K562 (cell line): ENCODE results near the gene PLD1. TPM values are rescaled to one million over a fixed set of nuclear protein-coding genes. Genes with fewer than 3 reads are reported as not detected.
A peak's percentile ranks its signal among the peaks of the same experiment; 100 is the strongest.

Experiments
- CTCF ChIP-seq, 3 experiments: IDR thresholded peaks in 2 of 3; conservative IDR thresholded peaks in 1 of 3; 2 replicates each; pipeline ENCODE4 v1.5.1; 2011 to 2012; ENCODE audit warnings: low read length in 3 of 3, mild to moderate bottlenecking in 3 of 3, control low read depth in 2 of 3, improper control_type of control experiment in 1 of 3, inconsistent platforms in 1 of 3, low read depth in 1 of 3, mixed read lengths in 1 of 3, moderate library complexity in 1 of 3; ENCODE audit not compliant: insufficient read depth in 2 of 3
- MYBL2 ChIP-seq, 2 experiments: fragments of 450-650 bp in 1 of 2; sonication (generic) in 1 of 2; formaldehyde crosslinking in 1 of 2; IDR thresholded peaks; 2 replicates each; pipeline versions ENCODE4 v1.6.1 to v1.8.1; 2017 to 2022; ENCODE audit warnings: borderline replicate concordance in 1 of 2, inconsistent platforms in 1 of 2, low read depth in 1 of 2, mild to moderate bottlenecking in 1 of 2, missing genetic modification reagents in 1 of 2, moderate library complexity in 1 of 2
- NKRF ChIP-seq: fragments of 450-650 bp; IDR thresholded peaks from 2 replicates; pipeline ENCODE4 v1.6.1; 2016; ENCODE audit warnings: borderline replicate concordance
- POLR2AphosphoS5 ChIP-seq: IDR thresholded peaks from 2 replicates; pipeline ENCODE4 v1.6.1; 2011; ENCODE audit warnings: mild to moderate bottlenecking, low read depth, low read length, moderate library complexity; ENCODE audit not compliant: control insufficient read depth, insufficient read depth
- POLR3G ChIP-seq: IDR thresholded peaks from 2 replicates; pipeline ENCODE4 v1.6.1; 2011; ENCODE audit not compliant: insufficient read length, insufficient replicate concordance; ENCODE audit errors: extremely low read depth
- PREB ChIP-seq: sonication (generic); formaldehyde crosslinking; IDR thresholded peaks from 2 replicates; pipeline ENCODE4 v1.8.1; 2023; ENCODE audit warnings: mild to moderate bottlenecking, missing genetic modification reagents
- ZFP1 ChIP-seq: fragments of 450-650 bp; formaldehyde crosslinking; IDR thresholded peaks from 2 replicates; pipeline ENCODE4 v1.4.0; 2020; ENCODE audit warnings: mild to moderate bottlenecking, mixed read lengths
- ZFP30 ChIP-seq: fragments of 250-450 bp; sonication (Bioruptor Pico); IDR thresholded peaks from 2 replicates; pipeline ENCODE4 v1.8.0; 2022; ENCODE audit warnings: moderate library complexity, mild to moderate bottlenecking, inconsistent platforms, borderline replicate concordance
- ZNF175 ChIP-seq: fragments of 200-800 bp; sonication (Bioruptor generic); IDR thresholded peaks from 2 replicates; pipeline ENCODE4 v1.6.1; 2016; ENCODE audit warnings: low read depth, mild to moderate bottlenecking, missing genetic modification characterization, missing compliant biosample characterization
- ZNF3 ChIP-seq: fragments of 250-450 bp; sonication (Bioruptor Pico); IDR thresholded peaks from 2 replicates; pipeline ENCODE4 v1.5.0; 2021; ENCODE audit warnings: mild to moderate bottlenecking, moderate library complexity
- ZNF512 ChIP-seq: IDR thresholded peaks from 2 replicates; pipeline ENCODE4 v1.6.1; 2016; ENCODE audit warnings: missing genetic modification characterization, missing compliant biosample characterization
- polyA plus RNA-seq, 8 experiments: library from polyadenylated mRNA; depleted of rRNA in 4 of 8; stranded (reverse) in 5 of 8; unstranded in 3 of 8; fragments of >200 nt; fragmentation: Nextera tagmentation in 2 of 8; fragmentation: Illumina TruSeq in 1 of 8; extraction: Ambion mirVana in 2 of 8; extraction: Trizol in 1 of 8; gene quantifications; 2 replicates each; pipeline versions ENCODE4 v1.2.1 to v1.2.3, GENCODE V29; 2011 to 2014; ENCODE audit warnings: inconsistent platforms in 1 of 8, missing spikeins in 1 of 8
- total RNA-seq, 7 experiments: library from RNA; depleted of rRNA in 6 of 7; stranded (reverse); fragments of >200 nt in 6 of 7; fragmentation: Illumina TruSeq in 2 of 7; extraction: Trizol in 2 of 7; gene quantifications; 2 replicates each; pipeline versions ENCODE4 v1.2.1 to v1.2.3, GENCODE V29; 2011 to 2021; ENCODE audit warnings: low replicate concordance in 1 of 7

PLD1 gene
- total and polyA plus RNA-seq, 9 of the 15 experiments (the other 6 are each of a cell fraction or from before 2014, with no cell fraction given) = 8.4 to 26.1 (median 18.6) TPM

GRCh38 chr3:171569571-171570132 is 240.6 kb downstream of the PLD1 start (continued):
- TF ChIP-seq ZNF512 (tag) (no peak), ZFP1 (CRISPR knock-in tag) (no peak), ZNF175 (CRISPR knock-in tag) (no peak), POLR3G (no peak), CTCF (IDR thresholded peaks at IDR 0.05 in 2 of 3, conservative IDR thresholded peaks at IDR 0.05 in 1 of 3; ENCODE audit: insufficient read depth in 2 of 3, low read depth in 1 of 3, low read length in 3 of 3) (peak; percentile 32 to 45 (median 35); a peak in 5 of 6 replicates), NKRF (no peak), POLR2AphosphoS5 (no peak), ZFP30 (CRISPR knock-in tag) (no peak), MYBL2 (IDR thresholded peaks at IDR 0.05; ENCODE audit: low read depth) (peak; percentile 30; the same call in 1 of the 2 replicates), MYBL2 (CRISPR knock-in tag; IDR thresholded peaks at IDR 0.05; ENCODE audit: borderline replicate concordance) (no peak), ZNF3 (CRISPR knock-in tag) (no peak), PREB (CRISPR knock-in tag) (no peak)
